HUDEP-2 (cell line): ENCODE measurements around the gene SULF2.

Experiments used
- DNase-seq, 76 experiments: peaks; one replicate each; lab custom pipeline; 2025; ENCODE audit not compliant: unreplicated experiment in 76 of 76; lab: John Stamatoyannopoulos, UW

Gene SULF2

DNA sequence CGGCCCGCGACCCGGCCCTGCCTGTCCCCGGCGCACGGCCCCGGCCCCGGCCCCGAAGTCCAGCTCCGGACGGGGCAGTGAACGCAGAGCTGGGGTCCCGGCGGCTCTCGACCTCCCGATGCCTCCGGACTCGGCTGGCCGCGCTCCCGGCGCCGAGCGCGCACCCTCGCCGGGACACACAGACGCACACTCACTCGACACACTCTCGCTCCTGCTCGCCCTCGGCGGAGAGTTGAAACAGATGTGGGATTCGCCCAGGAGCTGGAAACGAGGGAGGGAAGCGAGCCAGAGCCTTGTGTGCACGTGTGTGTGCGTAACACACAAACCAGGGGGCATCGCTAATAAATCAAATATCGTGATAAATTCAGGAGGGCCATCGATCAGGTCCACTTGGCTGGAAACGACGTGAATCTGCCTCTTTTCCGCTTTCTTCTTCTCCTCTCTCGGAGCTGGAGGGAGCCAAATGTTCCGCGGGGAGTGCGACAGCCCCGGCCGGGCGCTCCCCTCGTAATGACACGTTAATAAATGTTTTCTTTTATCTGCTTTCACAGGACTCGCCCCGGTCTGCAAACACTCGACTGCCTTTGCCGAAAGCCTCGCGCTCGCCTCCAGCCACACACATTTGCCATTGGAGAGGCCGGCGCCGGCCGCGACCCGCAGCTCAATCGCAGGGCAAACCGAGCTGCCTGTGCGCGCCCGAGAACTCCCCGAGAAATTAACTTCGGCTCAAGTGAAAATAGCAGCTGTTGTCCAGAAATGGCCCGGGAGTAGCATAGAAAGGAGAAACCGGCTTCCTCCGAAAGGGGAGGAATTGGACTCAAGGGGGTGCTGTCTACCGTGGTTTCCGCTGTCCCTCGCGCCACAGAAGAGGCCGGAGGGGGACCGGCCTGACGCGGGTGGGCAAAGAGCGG lies 828 bp upstream of the SULF2 start:
- peak in 3 of 76 experiments; percentile 1 to 10 (median 2) for DNase-seq

DNA sequence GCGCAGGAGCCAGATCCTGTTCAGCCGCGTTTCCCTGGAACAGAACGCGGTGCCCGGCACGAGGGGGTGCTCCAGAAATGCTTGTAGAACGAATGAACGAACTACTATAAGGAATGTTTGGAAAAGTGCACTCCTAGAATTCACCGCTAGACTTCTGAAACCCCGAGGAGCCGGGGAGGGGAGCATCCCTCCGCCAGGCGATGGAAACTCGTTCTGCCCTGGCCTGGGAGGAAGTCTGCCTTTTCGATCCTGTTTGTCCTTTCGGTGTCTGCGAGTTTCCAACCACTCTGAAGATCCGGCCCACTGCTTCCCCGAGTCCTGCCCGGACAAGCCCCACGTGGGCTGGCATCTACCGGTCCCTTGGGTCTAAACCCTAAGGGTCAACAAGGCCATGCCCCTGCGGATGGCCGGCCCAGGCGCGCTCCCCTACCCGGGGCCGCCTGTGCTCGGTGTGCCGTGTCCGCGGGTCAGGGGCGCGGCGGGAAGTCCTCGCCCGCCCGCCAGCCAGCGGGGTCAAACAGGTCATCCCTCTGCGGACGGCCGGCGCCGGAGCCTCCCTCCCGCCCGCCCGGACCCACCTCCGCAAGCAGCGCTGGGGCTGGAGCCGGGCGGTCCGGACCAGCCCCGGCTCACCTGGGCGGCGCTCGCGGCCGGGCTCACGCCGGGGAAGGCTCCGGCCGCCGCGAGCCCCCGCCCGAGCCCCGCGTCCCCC lies 526 bp downstream of the SULF2 start:
- DNase-seq: no peak

DNA sequence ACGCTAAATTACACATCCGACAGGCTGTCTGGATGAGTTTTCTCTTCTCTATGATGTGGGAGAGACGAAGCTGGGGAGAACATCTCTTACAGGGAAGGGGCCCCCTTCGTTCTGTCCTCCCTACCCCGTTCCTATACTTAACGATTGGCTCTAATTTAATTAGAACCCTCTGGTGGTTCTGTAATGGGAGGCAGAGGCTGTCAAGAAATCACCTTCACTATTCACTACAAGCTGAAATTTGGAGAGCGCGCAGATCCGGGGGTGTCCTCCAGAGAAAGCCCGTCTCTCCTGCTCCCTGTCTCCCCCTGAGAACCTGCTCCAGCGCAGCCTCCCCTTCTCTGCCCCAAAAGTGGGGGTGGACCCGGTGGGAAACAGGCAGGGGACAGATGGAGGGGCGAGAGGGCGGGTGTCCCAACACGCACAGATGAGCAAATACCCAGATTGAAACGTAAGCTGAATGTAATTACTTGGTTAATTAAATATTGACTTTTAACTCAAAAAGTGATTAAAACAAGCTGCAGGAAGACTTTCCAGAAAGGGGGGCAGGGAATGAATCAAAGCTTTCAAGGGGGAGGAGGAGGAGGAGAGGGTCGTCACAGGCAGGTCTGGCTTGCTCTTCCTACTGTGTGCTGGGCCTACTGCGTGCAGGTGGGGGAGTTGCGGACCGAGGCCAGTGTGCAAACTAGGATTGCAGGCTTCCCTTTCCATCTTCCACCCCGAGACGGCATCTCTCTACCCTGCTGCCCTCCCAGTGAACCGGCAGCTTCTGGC lies 1.3 kb downstream of the SULF2 start:
- DNase-seq: no peak

DNA sequence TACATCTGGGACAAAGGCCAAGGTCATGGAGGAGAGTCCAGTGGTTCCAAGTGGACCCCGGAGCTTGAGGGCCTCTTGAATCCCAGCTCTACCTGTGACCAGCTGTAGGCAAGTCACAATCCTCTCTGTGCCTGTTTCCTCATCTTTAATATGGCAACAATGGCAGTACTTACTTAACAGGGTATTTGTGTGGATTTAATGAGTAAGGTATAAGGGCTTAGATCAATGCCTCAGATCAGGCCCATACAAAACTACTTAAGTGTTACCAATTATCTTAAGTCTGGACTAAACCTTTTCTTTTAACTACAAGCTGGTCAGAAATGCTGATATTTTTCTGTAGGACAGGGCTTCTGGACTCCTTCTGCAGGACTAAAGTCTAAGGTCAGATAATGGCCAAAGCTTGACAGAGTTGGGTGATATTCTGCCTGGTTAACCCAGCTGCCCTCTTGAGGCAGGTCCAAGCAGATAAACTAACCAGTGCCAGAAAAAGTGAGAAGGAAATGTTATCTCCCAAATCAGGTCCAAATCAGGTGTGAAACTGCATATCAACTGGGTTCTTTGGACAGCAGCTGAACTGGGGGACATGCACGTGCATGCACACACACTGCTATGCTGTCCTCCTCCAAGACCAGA lies 2.2 kb downstream of the SULF2 start:
- no peak for DNase-seq

DNA sequence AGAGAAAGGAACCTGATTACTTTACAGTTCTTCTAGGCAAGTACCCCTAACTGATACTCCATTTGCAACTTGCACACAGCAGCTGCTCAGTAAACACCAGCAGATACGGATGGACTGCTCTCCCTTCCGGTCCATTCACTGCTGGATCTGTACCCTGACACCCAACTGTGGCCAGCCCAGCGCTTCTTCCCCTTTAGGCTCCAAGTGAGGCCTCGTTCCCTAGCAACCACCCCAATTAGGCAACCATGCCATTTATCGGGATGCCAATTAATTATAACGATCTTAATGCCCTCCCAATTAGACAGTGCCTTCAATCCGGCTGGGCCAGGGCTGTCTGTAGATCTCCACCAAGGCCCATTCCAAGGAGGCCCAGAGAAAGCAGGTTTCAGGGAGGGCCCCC lies 3.2 kb downstream of the SULF2 start:
- no peak for DNase-seq

DNA sequence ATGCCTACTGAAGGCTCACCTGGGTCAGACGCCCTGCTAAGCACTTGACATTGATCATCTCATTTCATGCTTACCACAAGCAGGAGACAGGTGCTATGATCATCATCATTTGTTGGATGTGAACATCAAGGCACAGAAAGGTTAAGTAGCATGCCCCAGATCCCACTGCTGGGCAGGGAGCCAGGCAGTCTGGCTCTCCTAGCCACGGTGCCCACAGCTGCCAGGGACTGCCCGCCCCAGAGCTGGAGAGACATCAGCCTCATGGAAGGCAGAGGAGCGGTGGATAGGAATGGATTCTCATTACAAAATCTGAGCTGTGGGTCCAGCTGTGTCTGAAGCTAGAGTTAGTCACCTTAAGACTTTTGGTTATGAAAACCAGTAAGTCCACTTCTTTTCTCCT lies 3.6 kb downstream of the SULF2 start:
- DNase-seq: no peak

DNA sequence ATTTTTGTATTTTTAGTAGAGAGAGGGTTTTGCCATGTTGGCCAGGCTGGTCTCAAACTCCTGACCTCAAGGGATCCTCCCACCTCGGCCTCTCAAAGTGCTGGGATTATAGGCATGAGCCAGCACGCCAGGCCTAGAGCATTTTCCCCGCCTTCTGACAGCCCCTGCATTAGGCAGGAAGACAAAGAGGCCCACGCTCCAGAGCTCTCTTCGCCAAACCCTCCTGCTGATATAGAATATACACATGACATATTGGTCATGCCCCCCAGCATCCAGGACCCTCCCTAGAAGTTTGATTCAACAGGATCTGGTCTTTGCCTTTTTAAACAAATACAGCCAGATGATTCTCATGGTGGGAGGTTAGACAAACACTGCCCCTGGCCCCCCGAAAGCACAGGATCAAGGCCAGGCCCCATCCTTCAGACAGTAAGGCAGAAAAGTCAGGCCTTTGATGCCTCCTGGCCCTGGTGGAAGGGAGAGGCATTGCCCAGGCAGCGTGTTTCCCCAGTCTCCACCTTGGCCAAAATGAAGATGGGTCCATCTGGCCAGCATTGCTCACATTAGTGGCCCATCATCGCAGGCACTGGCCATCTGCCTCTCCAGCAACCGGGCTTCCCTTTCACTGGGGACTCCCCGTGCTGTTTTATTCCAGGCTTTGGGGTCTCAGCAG lies 4.4 kb downstream of the SULF2 start:
- DNase-seq: no peak

DNA sequence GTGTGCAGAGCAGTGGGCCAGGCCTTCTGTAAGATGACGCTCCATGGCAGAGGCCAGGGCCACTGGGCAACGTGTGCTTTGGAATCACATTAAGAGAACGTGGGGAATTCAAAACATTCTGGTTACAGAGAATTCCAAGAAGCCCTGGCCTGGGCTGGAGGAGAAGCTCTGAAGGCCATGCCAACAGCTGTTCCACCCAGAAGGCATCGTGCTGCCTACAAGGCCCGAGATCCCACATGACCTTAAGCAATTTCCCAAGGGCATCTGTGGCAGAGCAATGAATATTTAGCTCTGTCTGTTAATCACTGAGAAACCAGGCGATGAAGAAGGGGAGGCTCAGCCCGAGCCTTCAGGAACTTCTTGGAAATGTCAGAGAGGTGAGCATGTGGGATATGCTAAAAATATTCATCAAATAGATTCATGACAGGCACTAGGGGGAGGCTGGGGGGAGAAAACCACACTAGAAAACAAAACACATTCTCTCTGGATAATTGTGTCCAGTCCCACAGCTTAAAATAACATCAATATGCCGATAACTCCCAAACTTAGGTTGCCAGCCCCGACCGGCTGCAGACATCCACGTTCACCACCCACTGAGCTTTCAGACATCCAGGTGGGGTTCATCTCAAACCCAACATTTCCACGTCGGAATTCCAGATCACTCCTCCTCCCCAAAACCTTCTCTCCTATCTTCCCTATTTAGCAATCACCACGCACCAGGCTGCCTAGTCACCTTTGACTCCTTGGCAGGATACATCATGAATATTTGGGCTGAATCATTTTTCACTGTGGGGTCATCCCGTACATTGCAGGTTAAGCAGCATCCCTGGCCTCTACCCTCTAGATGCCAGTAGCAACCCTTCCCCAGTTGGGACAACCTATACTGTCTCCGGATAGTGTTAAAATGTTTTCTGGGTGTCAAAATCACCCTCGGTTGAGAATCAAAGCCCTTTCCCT lies 6.6 kb downstream of the SULF2 start:
- DNase-seq: no peak

DNA sequence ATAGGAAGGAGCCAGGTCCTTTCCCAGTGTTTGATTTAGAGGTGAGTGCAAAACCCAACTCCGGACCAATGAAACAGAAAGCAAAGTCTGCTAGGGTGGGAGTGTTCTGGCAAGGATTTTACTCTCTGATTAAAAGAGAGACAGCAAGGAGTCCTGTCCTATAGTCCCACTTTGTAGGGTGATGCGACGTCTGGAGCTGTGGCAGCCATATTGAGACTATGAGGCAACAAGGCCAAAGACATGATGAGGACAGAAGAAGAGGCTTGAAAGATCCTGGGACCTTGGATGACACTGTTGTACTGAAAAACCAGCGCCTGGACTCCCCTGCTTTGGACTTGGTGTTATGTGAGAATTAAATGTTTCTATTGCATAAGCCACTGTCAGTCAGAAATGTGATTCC lies 8.1 kb downstream of the SULF2 start:
- DNase-seq: no peak

DNA sequence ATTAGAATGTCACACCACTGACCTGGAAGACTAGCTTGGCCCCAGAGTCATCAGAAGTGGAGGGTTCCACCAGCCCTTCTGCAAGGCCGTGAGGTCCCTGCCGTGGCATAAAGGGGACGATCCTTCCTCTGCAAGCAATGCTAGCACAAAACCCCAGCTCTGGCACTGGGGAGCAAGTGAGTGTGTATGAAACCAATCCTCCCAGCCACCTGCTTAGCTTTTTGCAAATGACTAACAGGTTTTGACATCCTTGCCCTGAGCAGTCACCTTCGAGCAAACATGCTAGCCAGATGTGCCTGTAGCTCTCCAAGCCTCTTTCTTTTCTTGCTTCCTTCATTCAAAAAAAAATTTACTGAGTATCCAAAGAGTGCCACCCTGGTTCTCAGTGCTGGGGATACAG lies 8.6 kb downstream of the SULF2 start:
- no peak for DNase-seq

DNA sequence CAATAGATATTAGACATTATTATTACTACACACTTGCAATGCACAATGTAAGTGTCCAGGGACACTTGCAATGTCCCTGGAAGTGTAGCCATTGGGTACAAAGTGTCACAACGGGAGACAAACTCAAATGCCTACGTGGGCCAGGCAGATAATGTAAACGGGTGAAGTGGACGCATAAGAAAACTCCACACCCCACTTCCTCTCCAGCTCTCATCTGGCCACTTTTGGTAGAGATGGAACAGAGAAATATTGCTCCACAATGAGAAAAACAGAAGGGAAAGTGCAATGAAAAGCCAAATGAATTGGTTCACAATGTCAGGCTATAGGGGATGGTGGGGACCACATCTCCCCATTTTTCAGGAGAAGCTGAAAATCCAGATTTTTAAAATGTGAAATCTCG lies 9.4 kb downstream of the SULF2 start:
- no peak for DNase-seq

DNA sequence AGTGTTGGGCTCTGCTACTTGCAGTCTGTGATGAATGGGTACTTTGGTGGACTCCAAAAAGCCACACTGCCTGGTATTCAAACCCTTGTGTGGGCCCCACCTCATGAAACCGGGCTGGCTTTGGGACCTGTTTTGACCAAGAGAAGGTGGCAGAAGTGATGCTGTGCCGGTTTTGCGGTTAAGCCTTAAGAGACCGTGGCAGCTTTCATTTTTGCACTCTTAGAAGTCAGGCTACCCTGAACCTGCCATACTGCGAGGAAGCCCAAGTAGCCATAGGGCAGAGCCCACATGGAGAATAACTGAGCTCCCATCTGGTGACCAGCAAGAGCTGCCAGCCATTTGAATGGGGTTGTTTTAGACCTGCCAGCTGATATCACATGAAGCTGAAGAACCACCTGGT lies 10.2 kb downstream of the SULF2 start:
- no peak for DNase-seq

DNA sequence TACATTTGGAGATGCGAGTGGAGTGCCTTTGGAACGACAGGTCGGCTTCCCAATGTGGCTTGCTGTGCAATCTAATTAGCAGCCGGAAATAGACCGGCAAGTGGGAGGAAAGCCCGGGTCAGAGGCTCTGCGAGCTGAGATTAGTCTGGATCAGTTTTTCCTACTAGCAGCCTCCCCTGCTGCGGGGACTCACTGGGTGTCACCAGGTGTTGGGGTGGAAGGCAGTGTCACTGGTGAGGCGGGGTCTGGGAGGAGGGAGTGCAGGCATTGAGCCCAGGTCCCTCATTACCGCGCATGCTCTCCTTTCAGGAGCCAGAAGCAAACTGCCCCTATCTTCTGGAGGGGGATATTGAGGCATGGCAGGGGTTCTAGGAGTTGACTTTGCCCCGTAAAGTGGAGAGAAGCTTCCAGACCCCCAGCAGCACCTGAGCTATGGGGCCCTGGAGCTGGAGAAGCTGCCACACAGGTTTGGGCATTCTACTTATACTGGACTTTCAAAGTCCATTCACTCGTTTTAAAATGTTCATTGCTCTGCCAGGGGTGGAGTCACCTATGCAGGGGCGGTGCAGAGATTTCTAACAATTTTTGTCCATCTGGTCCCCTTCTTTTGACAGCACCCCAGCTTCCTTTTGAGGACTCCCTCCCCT lies 11.0 kb downstream of the SULF2 start:
- DNase-seq: no peak

DNA sequence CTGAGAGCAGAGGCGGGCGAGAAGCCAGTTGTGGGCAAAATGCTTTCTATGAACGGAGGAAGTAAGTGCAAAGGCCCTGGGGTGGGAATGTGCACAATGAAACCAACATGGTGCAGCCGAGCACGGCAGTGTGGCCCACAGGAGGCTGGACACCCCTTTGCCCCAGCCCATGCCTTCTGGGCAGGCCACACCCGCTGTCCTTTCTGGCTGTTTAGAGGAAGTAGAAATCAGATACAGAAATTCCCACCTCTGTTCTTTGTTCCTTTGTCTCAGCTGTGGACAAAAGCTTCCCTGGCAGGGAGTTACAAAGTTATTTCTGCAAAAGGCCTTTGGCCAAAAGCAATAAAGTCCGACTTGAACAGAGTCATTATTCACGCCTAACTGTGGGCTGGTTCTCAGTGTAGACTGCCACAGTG lies 11.9 kb downstream of the SULF2 start:
- DNase-seq: no peak

DNA sequence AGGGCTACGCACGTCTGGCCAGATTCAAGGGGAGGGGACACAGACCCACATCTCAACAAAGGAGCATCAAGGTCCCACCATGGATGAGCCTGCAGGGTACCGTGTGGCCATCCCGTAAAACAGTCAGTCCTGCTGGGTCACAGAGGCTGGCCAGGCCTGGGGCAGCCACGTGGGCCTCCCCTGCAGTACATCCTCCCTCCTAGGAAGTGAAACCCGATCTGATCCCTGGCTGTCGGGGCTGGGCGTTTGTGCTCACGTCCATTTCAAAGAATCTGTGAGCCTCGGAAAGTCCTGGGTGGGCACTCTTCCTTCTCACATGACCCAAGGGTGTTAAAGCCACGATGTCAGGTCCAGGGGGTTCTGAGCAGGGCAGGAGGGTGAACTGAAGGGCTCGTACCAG lies 14.3 kb downstream of the SULF2 start:
- no peak for DNase-seq

DNA sequence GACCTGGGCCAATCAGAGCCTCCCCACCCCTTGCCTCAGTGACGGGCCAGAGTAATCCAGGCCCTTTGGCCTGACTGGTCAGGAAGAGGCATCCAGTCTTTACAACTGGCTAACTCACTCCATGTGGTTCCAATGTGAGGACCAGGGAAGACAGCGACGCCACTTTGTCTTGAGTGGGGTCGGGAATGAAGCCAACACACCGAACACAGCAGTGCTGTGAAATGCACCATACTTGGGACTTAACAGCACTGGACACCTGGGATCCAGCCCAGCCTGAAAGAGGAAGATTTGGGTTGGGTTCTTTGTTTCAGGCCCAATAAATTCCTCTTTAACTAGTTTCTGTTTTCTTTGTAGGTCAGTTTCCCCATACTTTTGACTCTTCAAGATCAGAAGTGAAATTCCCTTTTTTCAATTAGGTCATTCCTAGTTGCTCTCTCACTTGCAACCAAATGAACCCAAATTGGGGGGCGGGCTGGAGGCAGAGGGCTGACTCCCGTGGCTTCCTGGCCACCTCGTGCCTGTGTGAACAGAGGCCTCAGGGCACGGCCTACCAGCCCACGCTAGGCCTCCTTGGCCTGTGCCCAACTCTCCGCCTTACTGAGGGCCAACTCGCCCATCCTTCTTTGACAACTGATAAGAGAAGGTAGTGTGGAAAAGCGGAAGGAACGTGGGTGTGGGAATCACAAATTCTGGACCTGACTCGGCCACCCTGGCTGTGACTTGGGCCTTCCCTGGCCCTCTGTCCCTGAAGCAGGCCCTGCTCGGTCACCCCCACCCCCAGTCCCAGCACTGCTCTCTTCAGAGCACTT lies 17.1 kb downstream of the SULF2 start:
- DNase-seq: peak in 69 of 76 experiments; percentile 9 to 83 (median 52)

DNA sequence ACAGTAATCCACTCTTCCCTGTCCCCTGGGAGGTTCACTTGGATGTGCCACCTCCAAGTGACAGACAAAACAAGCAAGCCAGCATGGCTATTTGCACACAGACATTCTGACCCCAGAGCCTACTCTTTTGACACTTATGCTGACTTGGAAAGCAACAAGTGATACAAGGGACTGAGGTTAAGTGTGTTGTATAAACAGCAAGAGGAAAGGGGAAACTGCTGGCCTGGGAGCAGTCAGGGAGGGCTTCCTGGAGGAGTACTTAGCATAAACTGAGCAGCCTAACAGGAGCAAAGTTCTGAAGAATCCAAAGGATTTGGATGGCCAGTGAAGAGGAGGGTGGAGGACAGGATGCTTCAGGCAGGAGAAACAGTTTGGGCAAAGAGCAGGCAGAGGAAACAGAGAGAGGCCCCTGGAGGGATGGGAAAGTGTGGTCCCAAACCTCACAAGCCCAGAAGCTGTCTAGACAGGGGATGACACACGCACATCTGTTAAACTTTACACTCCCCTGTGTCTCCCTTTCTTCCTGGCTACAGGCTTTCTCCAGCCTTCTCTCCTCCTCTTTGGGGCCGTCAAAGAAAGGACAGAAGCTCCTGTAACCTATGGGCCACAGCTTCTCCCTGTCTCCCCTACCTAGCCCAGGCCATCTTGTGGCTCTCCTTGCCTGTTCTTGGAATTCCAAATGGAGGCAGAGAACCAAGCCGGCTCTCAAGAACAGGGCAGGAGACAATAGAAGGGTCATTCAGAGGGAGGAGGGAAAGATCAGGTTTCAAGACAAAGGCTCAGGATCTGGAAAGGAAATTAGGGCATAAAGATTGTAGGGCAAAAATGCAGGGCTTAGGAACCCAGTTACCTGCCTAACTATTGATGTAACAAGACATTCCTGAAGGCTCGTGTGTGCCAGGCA lies 19.3 kb downstream of the SULF2 start:
- DNase-seq: no peak
